ENCODE measurements around the gene MMP28. TPM values are rescaled to one million over a fixed set of nuclear protein-coding genes. Genes with fewer than 3 reads are reported as not detected.

Gene MMP28
- polyA plus RNA-seq, 10 donors = 1.6 to 5.0 (median 3.2) TPM

DNA sequence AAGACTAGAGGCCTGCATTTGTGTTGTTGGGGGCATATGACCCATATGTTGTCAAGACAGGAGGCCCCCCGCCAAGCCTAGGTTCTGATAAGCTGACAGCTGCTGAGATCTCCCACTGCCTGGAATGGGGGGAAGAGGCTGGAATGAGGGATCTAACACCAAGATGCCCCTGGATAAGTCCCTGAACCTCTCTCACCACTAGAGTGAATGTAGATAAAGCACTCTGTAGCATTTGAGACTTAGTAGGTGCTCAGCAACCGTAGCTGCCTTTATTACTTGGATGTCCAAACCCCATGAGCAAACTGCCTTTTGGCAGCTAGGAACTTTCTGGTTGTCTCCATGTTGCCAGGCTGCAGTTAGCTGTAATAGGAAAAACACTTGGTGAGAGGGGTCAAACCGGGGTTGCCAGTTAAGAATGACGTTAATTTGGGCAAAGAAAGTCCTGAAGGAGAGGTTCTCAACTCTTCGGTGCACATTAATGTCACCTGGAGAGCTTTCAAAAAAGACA lies 68.4 kb downstream of the MMP28 start:
- DNase-seq = no peak

DNA sequence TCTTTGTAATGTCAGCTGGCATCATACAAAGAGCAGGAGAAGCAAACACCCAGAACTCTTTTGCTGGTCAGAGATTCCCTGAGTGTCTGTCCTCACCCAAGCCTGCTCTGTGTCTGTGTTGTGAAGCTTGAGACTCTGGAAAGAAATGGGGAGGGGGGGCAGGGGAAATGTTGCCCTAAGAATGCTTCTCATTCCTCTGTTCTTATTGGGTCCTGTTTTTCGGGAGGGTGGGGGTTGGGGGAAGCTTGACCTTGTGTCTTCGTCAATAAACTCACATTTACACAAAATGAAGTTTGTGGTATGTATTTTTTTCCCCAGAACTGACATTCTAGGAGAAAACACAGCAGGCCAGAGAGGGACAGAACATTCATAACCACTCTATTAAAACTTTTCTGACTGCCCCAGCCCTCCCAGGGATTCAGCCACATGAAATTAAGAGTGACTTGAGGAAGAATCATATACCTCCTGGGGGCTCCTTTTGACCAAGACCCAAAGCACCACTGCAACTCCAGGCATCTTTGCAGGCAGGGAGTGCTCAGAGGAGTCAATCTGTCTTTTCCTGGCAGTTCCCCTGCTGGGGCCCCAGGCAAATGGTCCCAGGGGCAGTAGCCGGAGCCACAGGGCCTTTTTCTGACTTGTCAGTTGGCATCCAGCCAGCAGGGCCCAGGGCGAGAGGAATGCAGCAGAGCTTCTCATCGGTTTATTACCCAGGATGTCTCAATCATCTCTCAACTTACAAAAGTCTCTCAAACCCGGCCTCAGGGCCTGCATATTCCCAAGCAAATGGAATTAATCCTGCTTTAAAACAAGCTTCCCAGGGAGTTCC lies 69.1 kb downstream of the MMP28 start:
- peak; percentile 30 to 85 (median 48) for DNase-seq

DNA sequence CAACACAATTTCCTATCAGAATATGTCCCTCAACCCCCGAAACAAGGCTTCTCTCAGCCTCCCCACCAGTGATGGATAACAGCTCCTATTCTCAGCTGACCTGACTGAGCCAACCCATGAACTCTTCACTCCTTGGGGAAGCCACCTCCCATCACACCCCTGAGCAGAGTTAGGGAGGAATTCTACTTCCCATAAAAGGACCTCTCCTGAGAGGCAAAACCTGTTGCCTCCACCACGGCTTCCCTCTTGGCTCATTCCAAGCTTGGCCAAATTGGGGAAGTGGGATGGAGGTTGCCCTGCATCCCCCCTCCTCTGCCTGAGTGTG lies 69.7 kb downstream of the MMP28 start:
- DNase-seq = no peak

DNA sequence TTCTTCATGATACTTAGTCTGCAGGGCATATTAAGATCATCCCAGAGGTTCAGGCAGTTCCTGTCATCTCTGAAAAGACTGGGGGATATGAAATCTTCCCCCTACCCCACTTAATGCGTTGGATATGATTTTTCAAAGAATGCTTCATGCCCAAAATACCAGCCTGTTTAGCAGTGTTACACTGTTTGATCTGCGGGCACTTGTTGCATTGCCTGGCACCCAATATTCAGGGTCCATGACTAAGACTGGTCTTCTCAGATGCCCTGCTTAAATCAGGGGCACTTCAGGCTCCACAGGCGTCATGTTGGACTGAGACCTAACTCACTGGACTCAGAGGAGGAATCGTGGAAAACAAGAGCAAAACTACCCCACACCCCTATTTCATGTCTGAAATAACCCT lies 70.4 kb downstream of the MMP28 start:
- DNase-seq = no peak

DNA sequence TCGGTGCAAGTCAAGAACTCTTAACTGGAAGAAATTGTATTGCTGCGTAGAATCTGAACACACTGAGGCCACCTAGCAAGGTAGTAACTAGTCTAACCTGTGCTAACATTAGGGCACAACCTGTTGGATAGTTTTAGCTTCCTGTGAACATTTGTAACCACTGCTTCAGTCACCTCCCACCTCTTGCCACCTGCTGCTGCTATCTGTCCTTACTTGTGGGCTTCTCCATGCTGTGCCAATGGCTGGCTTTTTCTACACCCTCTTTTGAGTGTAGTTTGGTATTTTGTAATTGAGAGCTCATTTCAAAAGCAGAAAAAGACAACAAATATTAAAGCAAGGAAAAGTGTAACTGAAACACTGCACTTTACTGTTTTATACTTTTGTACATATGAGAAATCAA lies 71.7 kb downstream of the MMP28 start:
- DNase-seq = no peak

DNA sequence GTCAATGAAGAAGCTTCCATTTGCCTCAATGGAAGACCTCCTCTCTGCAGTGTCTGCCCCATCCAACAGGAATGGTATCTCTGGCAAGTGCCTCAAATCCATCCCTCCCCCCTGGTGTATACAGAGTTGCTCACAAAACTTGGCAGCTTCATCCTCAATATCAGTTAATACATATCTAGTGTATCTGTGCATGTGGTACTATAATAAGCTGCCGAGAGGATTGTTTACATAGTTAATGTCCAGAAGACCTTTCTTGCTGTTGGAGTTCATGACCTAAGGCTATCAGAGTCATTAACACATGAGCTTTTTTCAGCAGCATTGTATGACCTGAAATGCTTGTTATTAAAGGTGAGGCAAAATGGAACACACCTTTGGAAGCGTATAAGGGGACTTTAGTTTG lies 78.0 kb downstream of the MMP28 start:
- no peak for DNase-seq

DNA sequence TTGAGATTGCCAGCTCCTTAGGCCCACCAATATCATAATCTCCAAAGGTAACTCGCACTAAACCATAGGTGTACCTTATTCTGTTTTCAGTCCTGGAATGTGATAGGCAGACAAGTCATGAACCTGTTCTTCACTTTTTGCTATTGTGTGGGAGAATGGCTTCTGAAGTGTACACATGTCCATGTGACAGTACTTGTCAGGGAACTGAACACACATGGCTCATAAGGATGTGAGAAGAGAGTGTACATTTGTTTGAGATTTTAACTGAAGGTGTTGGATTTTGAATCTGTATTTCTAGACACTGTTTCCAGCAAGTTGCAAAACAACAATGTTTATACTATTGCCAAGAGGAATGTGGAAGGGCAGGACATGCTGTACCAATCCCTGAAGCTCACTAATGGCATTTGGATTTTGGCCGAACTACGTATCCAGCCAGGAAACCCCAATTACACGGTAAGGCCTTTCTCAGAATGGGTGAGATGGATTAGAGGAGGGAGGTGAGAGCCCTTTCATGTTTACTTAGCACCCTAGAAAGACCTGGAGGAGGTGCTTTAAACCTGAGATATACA lies 78.5 kb downstream of the MMP28 start:
- no peak for DNase-seq

DNA sequence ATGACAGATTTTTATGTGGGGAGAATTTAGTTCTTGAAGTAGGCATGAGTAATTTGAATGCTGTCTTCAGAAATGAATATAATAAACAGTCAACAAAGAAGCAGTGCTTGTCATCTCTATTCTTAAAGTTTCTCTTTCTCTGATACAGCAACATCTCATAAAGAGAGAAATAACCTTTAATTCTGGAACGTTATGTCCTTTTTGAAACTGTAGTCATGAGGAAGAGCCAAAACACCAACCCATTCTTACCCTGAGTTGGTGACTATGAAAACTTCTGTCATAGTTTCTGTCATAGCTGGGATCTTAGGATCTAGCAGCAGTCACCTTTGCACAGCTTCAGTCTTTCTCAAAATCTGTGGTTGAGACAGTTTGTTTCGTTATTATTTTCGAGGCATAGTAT lies 79.3 kb downstream of the MMP28 start:
- no peak for DNase-seq

Other genes starting within 250 kb of the MMP28 start
- gene SLFN14, start 234.8 kb downstream of the MMP28 start, polyA plus RNA-seq (ENCODE audit: insufficient read length in 10 of 10) = under 1 TPM in 9 of 10 donors, not detected in 1; 0.09 to 0.61 (median 0.23) TPM
- gene PEX12, start 217.1 kb downstream of the MMP28 start, polyA plus RNA-seq (ENCODE audit: insufficient read length in 10 of 10) = 1 to 10 TPM; 7.1 to 9.2 (median 7.9) TPM
- 10 to 100 TPM; 72.0 to 89.4 (median 83.2) TPM for gene AP2B1, start 208.3 kb downstream of the MMP28 start, polyA plus RNA-seq (ENCODE audit: insufficient read length in 10 of 10)
- 1 to 10 TPM; 1.1 to 4.1 (median 2.1) TPM for gene RASL10B, start 64.0 kb downstream of the MMP28 start, polyA plus RNA-seq (ENCODE audit: insufficient read length in 10 of 10)
- gene GAS2L2, start 42.4 kb downstream of the MMP28 start, polyA plus RNA-seq (ENCODE audit: insufficient read length in 10 of 10) = not detected
- gene C17orf50, start 34.8 kb downstream of the MMP28 start, polyA plus RNA-seq (ENCODE audit: insufficient read length in 10 of 10) = not detected
- 100 to 1,000 TPM in 9 of 10 donors, 10 to 100 TPM in 1; 94.1 to 155 (median 124) TPM for gene TAF15, start 13.8 kb upstream of the MMP28 start, polyA plus RNA-seq (ENCODE audit: insufficient read length in 10 of 10)
- not detected for gene HEATR9, start 73.2 kb upstream of the MMP28 start, polyA plus RNA-seq (ENCODE audit: insufficient read length in 10 of 10)
- gene CCL5, start 84.7 kb upstream of the MMP28 start, polyA plus RNA-seq (ENCODE audit: insufficient read length in 10 of 10) = 1 to 10 TPM in 6 of 10 donors, under 1 TPM in 4; 0.41 to 7.3 (median 1.2) TPM
- gene RDM1, start 135.1 kb upstream of the MMP28 start, polyA plus RNA-seq (ENCODE audit: insufficient read length in 10 of 10) = 1 to 10 TPM in 2 of 10 donors, under 1 TPM in 8; 0.20 to 1.5 (median 0.60) TPM
- not detected for gene LYZL6, start 148.1 kb upstream of the MMP28 start, polyA plus RNA-seq (ENCODE audit: insufficient read length in 10 of 10)
- under 1 TPM in 9 of 10 donors, not detected in 1; 0.11 to 0.56 (median 0.17) TPM for gene CCL16, start 185.9 kb upstream of the MMP28 start, polyA plus RNA-seq (ENCODE audit: insufficient read length in 10 of 10)
- 10 to 100 TPM; 17.4 to 41.0 (median 32.6) TPM for gene CCL14, start 191.1 kb upstream of the MMP28 start, polyA plus RNA-seq (ENCODE audit: insufficient read length in 10 of 10)
- gene CCL15, start 205.9 kb upstream of the MMP28 start, polyA plus RNA-seq (ENCODE audit: insufficient read length in 10 of 10) = under 1 TPM in 1 of 10 donors, not detected in 9; 0.19 TPM
- under 1 TPM in 1 of 10 donors, not detected in 9; 0.32 TPM for gene CCL23, start 222.3 kb upstream of the MMP28 start, polyA plus RNA-seq (ENCODE audit: insufficient read length in 10 of 10)

Data from muscle of back (tissue), 11 donors.